Islet of Langerhans (tissue), 1 donor: ENCODE results near the gene RFTN1.
"Not testable (repeated sequence)": the region's sequence is repeated elsewhere in the genome, so short reads cannot be mapped to it uniquely, and the experiment has no call there.

ENCODE experiments used
- FAIRE-seq: peaks from one replicate; lab custom pipeline; 2011; peaks lifted over from hg19 to GRCh38; lab: Jason Lieb, UNC

The RFTN1 gene

DNA sequence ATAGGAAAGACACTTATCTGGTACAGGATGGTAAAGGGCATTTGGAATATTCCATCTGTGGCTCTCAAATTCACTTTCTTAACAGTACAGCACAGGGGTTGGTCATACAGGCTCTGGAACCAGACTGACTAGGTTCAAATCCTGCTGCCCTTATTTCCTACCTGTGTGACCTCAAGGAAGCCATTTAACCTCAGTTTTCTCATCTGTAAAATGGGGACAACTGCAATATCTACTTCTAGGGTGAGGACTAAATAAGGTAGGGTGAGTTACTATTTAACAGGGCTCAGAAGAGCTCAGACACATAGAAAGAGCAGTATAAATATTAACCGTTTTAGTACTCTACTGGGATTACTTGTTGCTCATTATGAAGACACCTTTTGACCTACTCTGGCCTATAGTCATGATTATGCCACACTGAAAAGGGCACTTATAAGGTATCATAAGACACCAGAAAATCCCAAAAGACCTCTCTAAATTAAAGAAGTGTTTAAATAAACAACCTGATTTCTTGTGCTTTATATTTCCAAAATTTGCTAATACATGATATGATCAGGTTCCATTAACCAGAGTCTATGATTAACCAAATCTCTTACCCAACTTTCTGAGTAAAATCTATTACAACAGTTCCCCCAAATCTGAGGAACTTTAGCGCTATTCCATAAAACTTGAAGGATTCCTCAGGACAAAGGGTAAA is 6.5 kb downstream of the RFTN1 start:
- FAIRE-seq = no peak

DNA sequence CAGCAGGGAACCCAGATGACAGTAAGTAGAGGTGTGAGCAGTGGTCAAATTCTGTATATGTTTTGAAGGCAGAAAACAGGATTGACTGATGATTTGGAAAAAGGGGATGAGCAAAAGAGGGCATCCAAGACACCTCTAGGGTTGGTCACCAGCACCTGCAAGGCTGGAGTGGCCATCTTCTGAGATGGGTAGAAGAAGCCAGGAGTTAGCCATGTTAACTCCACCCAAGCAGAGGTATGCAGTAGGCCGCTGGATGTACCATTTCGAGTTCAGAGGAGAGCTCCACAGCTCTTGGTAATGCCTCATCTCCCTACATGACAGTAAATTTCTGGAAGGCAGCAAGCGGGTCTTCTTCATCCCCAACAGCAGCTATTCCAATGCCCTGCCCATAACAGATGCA is 7.0 kb downstream of the RFTN1 start:
- no peak for FAIRE-seq

DNA sequence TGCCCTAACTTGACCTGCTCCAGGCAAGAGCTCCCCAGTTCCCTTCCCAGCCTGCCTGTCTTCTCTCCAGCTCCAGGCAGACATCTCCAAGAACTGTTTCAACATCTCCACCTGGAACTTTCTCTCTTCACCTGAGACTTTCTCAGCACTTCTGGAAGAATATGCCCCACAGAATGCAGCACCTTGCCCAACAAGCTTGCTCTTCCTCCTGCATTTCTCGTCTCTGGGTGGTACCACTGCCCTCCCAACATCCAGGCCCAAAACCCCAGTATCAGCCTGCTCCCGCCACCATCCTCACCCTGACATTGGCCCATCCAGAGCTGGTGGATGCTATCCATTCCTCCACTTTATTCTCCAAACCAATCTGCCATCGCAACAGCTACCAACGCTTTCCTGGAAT is 8.8 kb downstream of the RFTN1 start:
- FAIRE-seq = no peak

DNA sequence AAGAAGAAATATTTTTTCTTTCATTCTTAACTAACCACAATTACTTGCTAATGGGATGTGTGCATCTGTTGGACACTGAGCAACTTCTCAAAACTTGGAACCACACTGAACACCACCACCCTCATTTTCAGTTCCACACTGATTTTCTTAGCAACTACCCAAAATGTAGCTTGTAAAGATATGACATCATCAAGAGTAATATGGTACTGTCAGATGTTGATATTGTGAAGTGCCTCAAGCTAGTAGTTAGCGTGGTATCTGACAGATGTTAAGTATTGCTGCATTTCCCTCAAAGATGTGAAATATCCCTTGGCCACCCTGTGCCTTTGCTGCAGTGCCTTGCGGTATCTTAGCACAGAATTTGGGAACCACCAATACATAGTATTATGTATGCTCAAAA is 9.3 kb downstream of the RFTN1 start:
- FAIRE-seq = no peak

DNA sequence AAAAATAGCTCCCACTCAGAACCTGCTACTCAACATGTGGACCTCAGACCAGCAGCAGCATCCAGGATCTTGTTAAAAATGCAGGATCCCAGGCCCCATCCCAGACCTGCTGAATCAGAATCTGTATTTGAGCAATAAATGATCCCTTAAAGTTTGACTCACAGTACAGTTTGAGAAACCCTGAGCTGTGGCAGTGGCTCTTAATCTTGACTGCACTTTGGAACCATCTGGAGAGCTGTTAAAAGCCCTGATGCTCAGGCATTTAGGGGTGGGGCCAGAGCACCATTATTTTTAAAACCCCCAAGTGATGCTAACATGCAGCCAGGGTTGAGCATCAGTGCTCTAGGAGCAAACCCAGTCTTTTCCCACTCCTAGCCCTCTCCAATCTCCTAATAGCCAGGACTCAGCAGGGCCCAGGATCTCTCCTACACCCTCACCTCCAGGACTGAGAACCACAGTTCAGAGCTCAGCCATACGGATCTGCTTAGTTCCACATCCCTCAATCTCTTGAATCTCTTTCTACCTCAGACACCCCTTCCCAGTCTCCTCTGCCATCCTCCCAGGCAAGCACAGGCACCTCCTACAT is 10.2 kb downstream of the RFTN1 start:
- no peak for FAIRE-seq

DNA sequence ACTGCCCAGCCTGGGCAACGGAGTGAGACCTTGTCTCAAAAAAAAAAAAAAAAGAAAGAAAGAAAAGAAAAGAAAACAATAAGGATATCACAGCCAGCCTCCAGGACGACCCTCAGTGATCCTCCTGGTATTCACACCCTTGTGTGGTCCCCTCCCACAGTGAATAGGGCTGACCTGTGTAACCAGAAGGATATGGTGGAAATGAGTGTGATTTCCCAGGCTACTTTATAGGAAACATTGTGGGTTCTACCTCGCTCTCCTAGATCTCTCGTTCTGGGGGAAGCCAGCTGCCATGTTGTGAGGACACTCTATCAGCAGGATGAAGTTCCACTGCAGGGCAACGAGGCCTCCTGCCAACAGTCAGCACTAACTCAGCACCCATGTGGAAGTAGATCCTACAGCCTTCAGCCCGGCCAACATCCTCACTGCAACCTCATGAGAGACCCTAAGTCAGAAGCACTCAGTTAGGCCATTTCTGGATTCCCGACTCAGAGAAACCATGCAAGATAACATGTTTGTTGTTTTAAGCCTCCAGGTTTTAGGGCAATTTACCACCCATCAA is 11.1 kb downstream of the RFTN1 start:
- FAIRE-seq = no peak

DNA sequence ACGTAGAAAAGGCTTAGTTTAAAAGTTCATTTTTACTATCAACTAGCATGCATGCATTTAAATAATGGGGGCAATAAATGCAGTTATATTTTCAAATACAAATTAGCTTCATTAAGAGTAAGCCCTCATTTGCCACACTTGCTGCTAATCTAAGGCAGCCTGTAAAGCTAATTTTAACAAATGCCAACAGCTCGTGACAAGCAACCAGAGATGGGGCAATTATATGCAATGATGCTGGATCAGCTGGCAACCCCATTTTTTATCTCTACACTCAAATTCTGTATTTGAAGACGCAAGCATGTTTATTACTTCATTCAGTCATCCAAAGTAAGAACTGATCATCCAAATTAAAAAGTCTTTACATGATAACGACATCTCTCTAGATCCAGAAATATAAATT is 12.1 kb downstream of the RFTN1 start:
- no peak for FAIRE-seq

DNA sequence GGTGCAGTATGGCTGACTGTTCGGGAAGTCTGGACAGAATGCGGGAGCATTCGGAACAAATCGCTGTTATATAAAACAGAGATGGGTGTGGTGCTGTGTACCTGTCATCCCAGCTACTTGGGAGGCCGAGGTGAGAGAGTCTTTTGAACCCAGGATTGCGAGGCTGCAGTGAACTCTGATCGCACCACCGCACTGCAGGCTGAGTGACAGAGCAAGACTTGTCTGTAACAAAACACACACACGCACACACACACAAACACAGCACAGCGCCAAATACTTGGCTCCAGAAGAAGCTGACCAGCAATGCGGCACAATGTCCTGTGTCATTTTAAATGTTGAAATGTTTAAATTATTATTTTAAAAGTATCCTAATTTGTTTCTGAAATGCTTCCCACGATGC is 12.6 kb downstream of the RFTN1 start:
- FAIRE-seq = no peak

DNA sequence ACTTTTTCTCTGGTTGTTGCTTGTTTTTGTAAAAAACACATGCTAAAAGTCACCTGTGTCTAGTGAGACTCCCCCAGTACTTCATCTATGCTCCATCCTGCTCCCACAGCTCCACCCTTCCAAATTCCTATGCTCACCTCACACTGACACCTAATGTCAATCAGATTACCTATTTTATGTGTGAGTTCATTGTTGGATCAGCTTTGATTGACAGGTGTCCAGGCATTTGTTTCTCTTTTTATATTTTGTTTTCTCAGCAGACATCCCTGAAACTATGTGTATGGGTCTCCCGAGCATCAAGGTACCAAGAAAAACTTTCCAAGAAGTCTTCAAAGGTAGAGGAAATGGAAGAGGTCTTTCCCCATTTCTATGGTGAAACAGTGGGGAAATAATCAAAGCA is 13.4 kb downstream of the RFTN1 start:
- FAIRE-seq = no peak

DNA sequence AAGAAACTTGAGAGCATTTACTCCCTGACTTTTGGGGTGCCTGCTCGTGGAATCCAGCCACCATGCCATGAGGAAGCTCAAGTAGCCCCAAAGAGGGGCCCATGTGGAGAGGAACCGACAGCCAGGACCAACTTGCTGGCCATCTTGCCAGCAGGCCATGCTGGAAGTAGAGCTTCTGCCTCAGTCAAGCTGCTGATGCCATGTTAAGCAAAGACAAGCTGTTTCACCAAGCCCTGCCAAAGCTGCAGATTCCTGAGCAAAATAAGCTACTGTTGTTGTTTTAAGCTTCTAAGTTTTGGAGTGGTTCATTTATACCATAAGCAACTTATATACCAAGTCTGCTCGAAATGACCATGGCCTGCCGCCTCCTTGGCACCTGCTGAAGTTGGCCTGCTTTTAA is 14.1 kb downstream of the RFTN1 start:
- no peak for FAIRE-seq

DNA sequence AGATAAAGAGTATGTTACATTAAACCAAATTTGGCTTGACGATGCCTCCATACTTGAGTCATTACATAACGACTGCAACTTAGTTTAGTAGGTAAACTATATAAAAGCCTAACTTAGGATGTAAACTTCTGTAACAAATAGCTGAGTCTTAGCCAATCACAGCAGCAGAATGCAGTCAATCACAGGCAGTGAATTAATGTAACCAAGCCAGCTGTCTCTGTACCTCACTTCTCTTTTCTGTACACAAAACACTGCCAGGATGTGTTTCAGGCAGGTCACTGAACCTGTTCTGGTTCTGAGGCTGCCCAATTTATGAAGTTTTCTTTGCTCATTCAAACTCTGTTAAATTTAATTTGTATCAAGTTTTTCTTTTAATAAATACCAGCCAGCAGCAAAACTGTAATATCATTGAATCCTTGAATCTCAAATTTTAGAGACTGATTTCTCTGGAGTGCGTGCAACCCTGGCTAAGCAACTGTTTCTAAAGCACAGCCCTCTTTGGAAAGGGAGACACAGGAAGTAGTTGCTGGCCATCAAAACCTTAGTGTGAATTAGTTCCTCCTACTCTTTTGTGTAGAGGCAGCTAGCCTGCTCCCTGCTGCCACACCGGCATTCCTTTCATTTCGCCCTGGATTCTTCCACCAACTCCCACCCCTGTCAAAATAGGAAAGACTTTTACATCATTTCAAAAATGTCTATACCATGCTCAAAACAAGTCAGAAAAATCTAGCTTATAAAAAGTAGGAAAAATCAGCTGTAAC is 15.2 kb downstream of the RFTN1 start:
- FAIRE-seq = no peak

DNA sequence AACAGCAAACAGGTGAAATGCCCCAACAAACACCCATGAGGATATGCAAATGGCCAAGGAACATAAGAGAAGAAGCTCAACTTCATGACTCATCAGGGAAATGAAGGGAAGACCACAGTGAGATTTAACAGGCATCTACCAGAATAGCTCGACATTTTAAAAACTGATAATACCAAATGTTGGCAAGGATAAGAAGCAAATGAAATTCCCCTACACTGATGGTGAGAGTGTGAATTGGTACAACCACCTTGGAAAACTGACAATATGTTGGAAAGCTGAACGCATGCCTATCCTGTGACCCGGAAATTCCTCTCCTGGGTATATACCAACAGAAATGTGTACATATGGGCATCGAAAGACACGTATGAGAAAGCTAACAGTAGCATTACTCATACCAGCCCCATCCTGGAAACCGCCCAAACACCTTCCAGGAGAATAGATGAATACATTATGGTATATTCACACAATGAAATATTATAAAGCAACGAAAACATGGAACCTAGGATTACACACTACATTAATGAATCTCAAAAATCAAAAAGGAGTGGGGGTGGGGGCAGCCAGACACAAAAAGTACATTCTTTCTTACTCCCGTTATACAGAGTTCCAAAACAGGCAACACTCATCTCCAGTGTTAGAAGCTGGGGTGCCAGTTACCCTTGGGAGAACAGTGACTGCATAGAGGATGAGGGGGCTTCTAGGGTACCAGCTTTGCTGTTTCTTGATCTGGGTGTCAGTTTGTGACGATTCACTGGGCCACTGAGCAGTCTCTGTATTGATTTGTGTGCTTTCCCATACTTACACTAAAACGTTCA is 16.9 kb downstream of the RFTN1 start:
- FAIRE-seq = no peak

DNA sequence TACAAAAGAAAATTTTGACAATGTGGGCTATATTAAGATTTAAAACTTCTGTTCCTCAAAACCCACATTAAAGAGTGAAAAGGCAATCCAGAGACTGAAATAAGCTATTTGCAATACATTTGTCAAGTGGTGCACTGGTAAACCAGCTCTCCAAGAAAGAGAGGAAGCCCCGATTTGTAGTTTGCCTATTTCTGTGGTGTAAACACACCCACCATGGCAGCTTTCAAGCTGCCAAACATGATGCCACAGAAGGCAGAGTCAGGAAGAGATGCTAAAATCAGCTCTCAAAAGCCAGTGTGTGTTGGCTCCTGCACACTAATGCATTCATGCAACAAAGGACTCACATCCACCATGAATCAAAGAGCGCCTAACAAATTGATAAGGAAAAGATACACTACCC is 17.5 kb downstream of the RFTN1 start:
- no peak for FAIRE-seq

DNA sequence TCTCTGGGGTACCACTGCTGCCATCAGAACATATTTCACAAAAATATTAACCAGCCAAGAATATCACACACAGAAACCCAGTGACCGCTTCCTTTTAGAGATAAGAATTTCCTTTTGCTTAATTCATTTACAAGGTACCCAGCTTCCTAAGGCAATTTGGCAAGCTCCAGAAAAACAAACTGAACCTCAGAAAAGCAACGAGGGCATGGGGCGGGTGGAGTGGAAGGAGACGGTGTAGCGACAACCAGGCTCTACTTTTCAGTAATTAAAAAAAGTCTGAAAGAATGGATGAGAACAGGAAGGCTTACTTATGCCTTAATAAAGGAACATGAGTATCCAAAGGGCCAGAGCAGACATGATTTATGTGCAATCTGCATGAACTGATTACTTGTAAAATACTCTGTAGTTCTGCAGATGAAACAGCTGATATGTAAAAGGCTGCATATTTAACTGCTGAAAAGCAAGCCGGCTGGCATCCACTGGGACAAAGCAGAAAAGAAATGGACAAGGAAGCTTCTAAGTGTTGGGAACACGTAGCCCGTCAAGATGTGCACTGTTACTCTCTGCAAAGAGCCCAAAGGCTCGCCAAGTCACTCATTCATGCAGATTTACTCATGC is 18.6 kb downstream of the RFTN1 start:
- FAIRE-seq = no peak

DNA sequence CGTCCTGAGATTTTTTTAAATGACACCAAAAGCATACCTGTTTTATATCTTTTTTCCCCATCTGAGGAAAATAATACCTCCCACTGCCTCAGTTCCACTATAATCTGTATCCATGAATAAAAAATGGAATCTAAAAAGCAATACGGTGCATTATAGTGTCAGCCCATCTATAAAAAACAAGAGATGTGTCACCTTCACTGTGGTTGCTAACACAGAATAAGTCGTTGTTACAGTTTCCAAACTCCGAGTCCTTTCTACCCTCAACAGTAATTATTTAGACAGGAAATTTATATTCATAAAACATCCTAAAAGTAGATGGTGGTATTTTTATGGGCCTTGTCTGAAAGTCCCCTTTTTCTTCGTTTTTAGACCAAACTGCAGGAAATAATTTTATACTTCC is 19.4 kb downstream of the RFTN1 start:
- FAIRE-seq = no peak

DNA sequence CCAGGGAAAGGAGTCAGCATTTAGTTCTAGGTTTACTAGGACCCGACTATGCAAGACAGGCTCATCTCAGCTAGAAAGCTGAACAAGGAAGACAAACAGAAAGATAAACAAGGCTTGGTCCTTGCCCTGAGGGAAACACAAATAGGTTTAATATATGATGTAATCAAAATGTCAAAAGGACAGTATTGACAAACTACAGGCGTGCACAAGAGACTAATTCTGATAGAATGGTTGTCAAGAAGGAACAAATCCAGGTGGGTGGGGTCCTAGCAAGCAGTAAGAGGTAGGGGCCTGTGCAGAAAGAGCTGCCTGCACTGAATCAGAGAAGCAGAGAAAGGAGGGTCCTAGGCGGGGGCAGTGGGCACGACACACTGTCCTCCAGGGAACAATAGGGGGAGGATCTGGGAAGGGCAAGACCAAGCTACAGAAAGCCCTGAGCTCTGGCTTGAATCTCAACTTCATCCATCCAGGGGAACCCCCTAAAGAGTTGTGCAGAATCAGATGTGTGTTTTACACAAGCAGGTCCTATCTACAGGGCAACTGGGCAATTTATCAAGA is 23.4 kb downstream of the RFTN1 start:
- no peak for FAIRE-seq

DNA sequence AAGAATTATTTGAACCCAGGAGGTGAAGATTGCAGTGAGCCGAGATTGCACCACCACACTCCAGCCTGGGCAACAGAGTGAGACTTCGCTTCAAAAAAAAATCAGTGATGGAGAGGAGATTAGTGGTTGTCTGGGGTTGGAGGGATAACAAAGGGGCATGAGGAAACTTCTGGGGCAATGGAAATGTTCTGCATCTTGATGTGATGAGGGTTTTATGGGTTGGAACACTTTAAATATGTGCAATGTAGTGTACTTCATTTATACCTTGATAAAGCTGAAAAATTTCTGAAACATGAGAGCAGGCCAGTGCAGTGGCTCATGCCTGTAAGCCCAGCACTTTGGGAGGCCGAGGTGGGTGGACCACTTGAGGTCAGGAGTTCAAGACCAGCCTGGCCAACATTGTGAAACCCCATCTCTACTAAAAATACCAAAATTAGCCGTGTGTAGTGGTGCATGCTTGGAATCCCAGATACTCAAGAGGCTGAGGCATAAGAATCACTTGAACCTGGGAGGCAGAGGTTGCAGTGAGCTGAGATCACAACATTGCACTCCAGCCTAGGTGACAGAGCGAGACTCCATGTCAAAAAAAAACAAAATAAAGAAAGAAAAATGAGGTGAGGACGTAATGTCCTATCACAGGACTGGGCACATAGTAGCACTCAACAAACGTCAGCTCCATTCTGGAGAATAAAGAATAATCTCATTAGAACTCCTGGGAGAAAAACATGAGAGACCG is 24.0 kb downstream of the RFTN1 start:
- not testable (repeated sequence) for FAIRE-seq

DNA sequence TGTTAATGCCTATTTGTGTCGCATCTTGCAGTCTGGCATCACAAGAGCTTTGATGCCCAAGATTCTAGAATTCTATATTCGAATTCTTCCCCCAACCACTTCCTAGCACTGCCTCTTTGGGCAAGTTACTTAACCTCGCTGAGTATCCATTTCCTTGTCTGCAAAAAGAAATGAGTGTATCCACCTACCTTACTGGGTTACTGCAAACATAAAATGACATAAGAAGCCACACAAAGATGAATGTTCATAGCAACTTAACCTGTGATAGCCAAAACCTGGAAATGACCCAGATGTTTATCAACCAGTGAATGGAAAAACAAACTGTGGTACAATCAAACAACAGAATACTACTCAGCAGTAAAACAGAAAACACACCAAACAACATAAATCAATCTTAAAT is 24.9 kb downstream of the RFTN1 start:
- no peak for FAIRE-seq

DNA sequence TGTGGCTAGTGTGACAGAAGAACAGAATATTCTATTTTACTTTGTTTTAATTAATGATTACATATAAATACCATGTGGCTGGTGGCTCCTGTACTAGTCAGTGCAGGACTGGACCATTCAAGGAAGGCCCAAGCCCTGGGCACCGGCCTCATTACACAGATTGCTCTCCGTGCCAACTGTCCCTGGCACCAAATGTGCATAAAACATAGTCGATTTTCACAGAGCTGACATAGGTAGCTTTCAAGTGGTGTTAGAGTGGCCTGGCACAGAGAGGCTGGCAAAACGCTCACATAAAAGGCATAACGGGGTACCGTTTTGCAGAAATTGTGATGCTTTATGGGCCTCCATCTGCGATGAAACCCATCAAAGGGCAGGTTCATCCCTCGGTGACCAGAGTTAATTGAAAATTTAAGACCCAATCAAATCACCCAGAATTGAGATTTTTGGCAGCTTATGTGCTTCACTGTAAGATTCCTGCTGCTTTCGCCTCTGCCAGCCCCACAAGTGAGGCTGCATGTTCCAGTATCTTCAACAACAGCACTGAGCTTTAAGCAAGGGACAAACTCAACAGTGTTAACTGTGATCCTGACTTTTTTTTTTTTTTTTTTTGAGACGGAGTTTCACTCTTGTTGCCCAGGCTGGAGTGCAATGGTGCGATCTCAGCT is 25.9 kb downstream of the RFTN1 start:
- no peak for FAIRE-seq

DNA sequence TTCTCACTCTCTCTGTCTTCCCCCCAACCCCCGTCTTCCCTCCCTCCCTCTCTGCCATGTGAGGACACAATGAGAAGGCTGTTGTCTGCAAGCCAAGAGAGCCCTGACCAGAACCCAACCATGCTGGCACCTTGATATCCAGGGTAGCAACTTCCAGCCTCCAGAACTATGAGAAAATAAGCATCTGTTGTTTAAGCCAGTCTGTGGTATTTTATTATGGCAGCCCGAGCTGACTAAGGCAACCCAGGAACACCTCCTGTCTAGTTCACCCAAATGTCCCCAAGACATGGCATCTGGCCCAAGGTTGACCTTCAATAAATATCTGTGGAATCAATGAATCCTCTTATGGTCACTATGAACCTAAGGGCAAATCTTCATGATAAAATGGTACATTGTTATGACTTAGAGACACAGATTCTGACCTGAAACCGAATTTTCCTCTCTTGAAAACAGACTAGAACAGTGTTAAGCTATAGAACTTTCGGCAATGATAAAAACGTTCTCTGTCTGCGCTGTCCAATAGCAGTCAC is 26.5 kb downstream of the RFTN1 start:
- FAIRE-seq = no peak
